Right ventricle myocardium inferior (tissue), 1 donor: ENCODE data around the gene MTCH1. TPM values are rescaled to one million over a fixed set of nuclear protein-coding genes. Genes with fewer than 3 reads are reported as not detected.
"Not testable (repeated sequence)": the region's sequence is repeated elsewhere in the genome, so short reads cannot be mapped to it uniquely, and the experiment has no call there.

Experiments
- ATAC-seq: fragments of 200-7000 bp; cut with Tn5 transposase; one replicate; pipeline ENCODE4 v1.9.1; 2020; ENCODE audit warnings: mild to moderate bottlenecking, moderate library complexity
- DNase-seq: peaks from one replicate; pipeline ENCODE4 v3.0.0; 2021; ENCODE audit errors: missing footprints
- intact Hi-C: fragments of 100-400 bp; cut with DNase I; formaldehyde crosslinking; loops from one replicate; pipeline ENCODE4 v1.11.0; 2022
- total RNA-seq: library from RNA; stranded (reverse); fragmentation: NEBNext Ultra II Directional; extraction: Animal tissue kit (Norgen Biotek cat#: 25700); gene quantifications from one replicate; pipeline ENCODE4 v1.2.1, GENCODE V29; 2021
- donor health status: DM: no; HTN: yes; CAD: no; lungs with severe emphysema.

Gene MTCH1
- total RNA-seq, 1 donor from 2014 or later, result 220 TPM

DNA sequence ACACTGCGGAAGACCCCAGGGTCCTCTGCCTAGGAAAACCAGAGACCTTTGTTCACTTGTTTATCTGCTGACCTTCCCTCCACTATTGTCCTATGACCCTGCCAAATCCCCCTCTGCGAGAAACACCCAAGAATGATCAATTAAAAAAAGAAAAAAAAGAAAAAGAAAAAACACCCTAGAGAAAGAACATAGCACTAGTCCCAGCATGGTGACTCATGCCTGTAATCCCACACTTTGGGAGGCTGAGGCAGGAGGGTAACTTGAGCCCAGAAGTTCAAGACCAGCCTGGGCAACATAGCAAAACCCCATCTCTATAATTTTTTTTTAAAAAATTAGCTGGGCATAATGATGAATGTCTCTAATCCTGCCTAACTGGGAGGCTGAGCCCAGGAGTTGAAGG lies 43.7 kb downstream of the MTCH1 start:
- intact Hi-C loops, ATAC-seq, DNase-seq: not testable (repeated sequence)

GRCh38 chr6:36941561-36941960 lies 44.4 kb downstream of the MTCH1 start:
- intact Hi-C loops, ATAC-seq, DNase-seq: not testable (repeated sequence)

GRCh38 chr6:36940027-36940426 lies 46.0 kb downstream of the MTCH1 start:
- no peak for ATAC-seq
- no peak for DNase-seq
- intact Hi-C loops, result no loop called here

- ATAC-seq, DNase-seq, intact Hi-C loops: not testable (repeated sequence)
Observed at GRCh38 chr6:36939005-36939404, 47.0 kb downstream of the MTCH1 start.

DNA sequence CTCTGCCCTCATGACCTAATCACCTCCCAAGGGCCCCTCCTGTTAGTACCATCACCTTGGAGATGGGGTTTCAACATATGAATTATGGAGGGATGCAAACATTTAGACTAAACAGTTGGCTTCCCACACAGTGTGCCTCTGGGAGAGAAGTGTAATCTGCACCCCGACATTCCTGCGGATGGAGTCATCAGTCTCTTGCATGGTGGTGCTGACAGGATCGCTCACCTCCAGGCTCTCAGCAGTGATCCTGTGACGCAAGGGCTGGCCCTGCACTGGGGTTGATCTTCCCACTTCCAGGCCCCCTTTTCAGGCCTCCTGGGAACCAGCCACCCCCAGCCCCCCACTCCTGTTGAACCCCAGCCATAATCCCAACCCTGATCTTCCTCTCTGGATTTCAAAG lies 47.5 kb downstream of the MTCH1 start:
- DNase-seq (no peak), ATAC-seq (no peak)
- intact Hi-C loops, result no loop called here

GRCh38 chr6:36937896-36938295 lies 48.1 kb downstream of the MTCH1 start:
- intact Hi-C loops, result loop anchor here (1.0 kb wide), 1 partner anchor 7 kb away; no protein-coding TSS in a partner anchor
- DNase-seq (no peak), ATAC-seq (no peak)

- intact Hi-C loops, result loop anchor here (1.0 kb wide), 1 partner anchor 8 kb away; no protein-coding TSS in a partner anchor
- no peak for DNase-seq
- ATAC-seq, result no peak
Observed at GRCh38 chr6:36936824-36937223, 49.2 kb downstream of the MTCH1 start.

- intact Hi-C loops, result no loop called here
- ATAC-seq (no peak), DNase-seq (no peak)
Observed at GRCh38 chr6:36934901-36935300, 51.1 kb downstream of the MTCH1 start.

DNA sequence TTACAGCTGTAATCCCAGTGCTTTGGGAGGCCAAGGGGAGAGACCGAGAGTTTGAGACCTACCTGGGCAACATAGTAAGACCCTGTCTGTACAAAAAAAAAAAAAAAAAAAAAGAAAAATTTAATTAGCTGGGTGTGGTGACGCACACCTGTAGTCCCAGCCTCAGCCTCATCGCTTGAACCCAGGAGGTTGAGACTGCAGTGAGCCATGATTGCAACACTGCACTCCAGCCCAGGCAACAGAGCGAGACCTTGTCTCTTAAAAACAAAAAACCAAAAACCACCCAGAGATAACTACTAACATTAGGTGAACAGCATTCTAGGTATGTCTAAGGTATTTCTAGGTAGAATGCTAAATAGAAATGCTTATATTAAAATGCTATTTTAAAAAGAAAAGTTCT lies 52.5 kb downstream of the MTCH1 start:
- intact Hi-C loops, result no loop called here
- ATAC-seq (no peak), DNase-seq (no peak)

GRCh38 chr6:36933102-36933501 lies 52.9 kb downstream of the MTCH1 start:
- ATAC-seq (no peak), DNase-seq (no peak)
- intact Hi-C loops, result no loop called here

DNA sequence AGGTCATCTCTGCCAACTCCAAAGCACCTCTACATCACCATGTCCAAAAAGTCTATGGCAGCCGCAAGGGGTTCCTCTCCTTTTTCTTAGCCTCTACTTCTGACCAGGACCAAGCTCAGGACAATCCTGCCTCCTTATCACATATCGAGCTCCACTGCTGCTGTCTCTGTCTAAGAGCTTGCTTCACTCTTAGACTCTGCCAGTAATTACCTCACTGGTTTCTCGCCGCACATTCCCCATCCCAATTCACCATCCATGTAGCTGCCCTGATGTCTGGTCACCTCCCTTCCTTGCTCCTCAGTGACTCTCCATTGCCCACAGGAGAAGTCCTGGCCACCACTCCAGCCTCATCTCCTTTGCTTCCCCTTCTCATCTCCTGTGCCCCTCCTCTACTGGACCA lies 55.5 kb downstream of the MTCH1 start:
- ATAC-seq (peak; percentile 67), DNase-seq (no peak)
- intact Hi-C loops, result no loop called here

DNA sequence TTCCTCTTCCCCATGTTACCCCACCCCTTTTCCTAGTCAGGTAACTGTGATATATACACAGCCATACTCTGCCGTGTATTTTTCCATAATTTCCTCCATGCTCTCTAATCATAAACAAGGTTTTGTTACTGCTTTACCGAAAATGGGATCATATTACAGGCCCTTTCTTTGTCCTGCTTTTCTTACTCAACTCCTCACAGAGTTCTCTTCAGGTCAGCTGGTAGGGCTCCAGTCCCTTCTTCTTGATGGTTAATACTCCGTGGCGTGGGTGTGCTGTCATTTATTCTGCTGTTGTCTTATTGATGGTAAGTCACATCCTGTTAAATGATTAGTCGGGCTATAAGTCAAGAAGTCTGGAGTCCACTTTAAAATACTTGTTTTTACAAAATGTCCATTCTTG lies 56.4 kb downstream of the MTCH1 start:
- ATAC-seq, result peak; percentile 32
- no peak for DNase-seq

DNA sequence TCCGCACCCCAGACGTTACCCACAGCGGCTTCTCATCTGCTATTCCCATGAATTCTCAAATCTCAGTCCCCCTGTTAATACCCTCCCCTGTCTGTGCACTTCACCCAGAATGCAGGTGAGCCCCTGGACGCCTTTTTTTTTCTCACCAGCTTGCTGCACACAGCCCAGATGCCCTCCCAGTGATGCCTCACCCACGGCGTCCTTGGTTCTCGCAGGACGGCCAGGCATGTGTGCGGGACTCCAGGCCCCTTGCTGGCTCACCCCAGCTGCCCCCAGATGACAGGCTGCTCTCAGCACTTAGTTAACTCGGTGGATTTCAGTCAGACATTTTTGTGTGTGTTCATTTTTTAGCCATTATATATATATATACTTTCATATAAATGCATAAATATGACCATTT lies 56.8 kb downstream of the MTCH1 start:
- ATAC-seq (no peak), DNase-seq (no peak)
- intact Hi-C loops, result no loop called here

More for the DNA sequence above, 56.4 kb downstream of the MTCH1 start:
- intact Hi-C loops, result no loop called here

DNA sequence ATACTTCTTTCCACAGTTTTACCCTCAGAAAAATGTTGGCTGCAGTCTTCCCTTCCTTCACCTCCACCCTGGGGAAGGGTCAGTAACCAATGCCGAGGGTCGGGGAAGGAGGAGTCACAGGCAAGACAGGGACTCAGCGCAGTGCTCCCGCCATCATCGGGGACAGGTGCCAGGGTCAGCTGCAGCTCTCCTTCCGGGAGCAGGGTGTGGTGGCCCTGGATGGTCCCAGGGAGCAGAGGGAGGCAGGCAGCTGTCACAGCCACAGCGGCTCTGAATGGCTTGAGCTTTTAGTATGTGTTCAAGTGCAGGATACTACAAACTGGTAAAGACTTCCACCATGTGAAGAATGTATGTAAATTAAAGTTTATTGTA lies 57.5 kb downstream of the MTCH1 start:
- intact Hi-C loops, result no loop called here
- ATAC-seq (peak; percentile 40), DNase-seq (no peak)

DNA sequence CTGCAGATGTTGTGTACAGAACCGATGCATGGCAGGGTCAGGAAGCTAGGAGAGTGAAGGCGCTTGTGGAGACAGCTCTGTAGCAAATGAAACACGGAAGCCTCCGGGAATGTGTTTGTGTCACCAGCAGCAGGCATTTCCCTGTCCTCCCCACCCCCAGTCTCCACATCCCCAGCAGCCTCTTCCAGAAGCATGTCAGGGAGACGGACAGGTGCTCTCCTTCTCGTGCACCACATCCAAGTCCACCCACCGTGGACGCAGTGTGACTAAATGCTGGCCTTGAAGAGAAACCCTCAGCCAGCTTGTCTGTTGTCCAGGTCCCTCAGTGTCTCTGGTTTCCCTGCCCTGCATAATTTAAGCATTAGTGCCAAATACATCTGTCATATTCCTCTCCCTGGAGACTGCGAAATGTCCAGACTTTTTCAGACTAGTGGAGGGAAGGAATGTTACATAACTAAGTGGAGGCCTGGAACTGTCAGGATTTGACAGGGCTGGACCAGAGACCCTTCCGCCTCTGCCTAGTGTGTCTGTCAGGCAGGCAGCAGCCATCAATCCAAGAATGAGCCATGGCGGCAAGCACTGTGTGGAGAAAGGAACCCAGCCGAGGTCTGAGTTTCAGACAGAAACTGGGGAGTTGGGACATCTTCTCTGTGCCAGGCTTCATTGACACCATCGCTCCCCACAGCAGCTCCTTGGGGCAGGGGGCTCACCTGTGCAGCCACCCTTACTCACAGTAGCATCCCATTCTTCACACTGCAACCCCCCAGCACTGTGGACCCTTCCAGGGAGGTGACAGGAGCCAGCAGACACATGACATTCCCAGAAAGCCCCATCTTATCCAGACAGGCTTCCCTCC lies 58.1 kb downstream of the MTCH1 start:
- ATAC-seq, result peak; percentile 73
- intact Hi-C loops, result no loop called here
- DNase-seq, result no peak

DNA sequence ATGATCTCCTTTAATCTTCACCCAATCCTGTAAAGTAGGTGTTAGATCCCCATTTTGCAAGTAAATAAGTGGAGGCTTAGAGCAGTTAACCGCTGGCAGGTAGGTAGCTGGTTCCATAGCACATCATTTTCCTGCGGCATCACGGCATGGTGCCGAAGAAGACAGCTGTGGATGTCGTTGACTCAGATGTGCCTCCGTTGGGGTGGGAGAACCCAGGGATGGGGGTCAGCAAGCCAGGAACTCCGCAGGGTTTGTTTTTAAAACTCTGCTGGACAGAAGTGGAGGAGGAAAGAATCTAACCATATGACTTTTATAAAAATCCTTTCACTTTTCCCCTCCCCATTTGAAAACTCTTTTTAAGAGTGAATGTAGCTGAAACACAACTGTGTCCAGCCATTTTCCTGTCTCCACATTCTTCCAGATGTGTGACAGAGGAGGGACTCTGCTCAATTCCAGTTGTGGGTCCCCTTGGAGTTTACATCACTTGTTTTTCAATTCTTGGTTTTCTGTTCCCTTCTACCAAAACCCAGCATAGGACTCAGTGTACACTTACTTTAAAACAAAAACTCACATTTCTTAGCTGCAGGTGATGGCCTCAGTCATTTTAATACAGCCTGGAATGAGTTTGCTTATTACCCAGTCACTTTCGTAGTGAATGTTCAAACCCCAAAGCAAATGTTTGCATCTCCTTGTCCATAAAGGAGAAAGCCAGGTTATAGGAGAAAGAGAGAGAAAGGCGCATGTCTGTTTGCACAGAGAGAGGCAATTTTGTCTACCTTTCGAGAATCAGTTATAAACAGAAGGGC lies 59.1 kb downstream of the MTCH1 start:
- ATAC-seq (no peak), DNase-seq (no peak)
- intact Hi-C loops, result no loop called here

GRCh38 chr6:36925809-36926208 lies 60.2 kb downstream of the MTCH1 start:
- DNase-seq (no peak), ATAC-seq (no peak)
- intact Hi-C loops, result no loop called here

DNA sequence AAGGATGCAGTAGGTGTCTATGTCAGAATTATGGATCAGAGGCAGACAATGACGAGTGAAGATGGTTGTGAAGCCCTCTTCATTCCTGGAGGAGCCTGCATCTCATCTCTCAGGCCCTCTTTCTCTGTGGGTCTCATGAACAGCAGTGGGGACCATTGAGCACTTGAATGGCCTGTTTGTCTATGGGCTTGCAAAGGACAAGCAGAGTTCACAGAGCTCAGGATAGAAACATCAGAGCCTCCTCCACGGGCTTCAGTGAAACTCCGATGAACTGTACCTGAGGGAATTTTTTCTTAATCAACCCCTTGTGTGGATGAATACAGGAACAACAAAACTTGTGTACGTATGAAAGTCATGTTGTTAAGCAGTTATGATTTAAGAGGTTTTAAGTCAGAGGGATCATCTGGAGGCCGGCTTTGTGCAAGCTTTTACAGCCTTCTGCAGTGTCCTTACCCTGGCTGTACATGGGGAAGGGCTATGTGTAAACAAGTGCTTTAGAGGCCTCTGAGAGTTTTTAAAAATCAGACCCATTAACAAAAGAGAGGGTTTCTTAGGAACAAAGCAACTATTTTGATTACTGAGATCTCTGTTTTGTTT lies 61.1 kb downstream of the MTCH1 start:
- DNase-seq, result no peak
- intact Hi-C loops, result no loop called here
- no peak for ATAC-seq

DNA sequence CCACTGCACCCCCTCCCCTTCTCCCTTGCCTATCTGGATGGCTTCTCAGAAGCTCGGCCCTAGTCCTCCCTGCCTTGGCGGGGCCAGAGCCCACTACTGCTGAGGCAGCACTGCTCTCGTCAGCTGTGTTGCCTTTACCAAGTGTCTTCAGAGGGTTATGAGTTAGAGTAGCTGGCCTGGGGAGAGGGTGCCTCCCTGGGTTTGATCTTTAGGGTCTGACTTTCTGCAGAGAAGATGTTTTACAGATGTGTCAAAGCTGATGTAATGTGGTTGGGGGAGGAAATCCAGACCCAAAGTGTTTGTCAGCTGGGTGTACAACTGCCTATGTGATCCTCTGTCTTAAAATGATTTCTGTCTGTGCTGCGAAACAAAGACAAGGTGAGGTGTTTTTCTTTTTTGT lies 61.9 kb downstream of the MTCH1 start:
- ATAC-seq, result no peak
- intact Hi-C loops, result no loop called here
- DNase-seq, result no peak

DNA sequence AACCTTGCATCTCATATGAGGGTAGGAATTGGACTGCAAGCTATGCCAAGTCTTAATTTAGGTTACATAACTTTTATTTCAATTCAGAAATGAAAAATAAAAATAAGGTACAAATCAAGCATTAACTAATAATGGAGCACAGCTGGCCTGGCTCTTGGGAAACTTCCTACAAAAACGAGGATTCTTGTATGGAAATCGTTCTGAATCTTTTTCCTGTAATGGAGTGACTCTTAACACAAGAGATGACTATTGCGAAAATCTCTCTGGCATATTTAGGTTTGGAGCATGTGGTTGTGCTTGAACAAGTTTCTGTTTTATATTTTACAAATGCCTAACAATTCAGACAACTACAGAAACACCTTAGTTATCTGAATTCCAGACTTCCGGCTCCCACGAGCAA lies 65.5 kb downstream of the MTCH1 start:
- no peak for DNase-seq
- ATAC-seq, result no peak
- intact Hi-C loops, result no loop called here
